ENCODE data around the gene USF1.
"Not testable (repeated sequence)": the region's sequence is repeated elsewhere in the genome, so short reads cannot be mapped to it uniquely, and the experiment has no call there.

USF1 gene

DNA sequence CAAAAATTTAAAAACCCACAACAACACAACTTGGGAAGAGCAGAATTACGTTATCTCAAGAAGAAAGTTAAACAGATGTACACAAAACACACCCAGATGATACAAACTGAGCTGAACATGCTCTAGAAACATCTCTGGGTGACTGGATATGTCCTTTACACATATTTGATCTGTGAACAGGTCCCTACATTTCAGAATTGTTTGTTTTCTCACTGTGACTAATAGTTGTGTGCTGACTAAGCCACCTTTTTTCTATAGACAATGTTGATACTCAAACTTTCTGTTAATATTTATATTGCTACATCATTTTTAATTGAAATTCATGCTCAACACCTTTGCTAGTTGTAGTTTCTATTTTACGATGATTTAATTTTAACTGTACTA is 23.8 kb downstream of the USF1 start:
- no peak overlapping the region for H3K4me3 ChIP-seq
- no peak for DNase-seq (ENCODE audit: low spot score)
- H3K27ac ChIP-seq, result no peak overlapping the region
- TF ChIP-seq, protein P1, sequence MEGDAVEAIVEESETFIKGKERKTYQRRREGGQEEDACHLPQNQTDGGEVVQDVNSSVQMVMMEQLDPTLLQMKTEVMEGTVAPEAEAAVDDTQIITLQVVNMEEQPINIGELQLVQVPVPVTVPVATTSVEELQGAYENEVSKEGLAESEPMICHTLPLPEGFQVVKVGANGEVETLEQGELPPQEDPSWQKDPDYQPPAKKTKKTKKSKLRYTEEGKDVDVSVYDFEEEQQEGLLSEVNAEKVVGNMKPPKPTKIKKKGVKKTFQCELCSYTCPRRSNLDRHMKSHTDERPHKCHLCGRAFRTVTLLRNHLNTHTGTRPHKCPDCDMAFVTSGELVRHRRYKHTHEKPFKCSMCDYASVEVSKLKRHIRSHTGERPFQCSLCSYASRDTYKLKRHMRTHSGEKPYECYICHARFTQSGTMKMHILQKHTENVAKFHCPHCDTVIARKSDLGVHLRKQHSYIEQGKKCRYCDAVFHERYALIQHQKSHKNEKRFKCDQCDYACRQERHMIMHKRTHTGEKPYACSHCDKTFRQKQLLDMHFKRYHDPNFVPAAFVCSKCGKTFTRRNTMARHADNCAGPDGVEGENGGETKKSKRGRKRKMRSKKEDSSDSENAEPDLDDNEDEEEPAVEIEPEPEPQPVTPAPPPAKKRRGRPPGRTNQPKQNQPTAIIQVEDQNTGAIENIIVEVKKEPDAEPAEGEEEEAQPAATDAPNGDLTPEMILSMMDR (IDR thresholded peaks at IDR 0.05), result no peak

DNA sequence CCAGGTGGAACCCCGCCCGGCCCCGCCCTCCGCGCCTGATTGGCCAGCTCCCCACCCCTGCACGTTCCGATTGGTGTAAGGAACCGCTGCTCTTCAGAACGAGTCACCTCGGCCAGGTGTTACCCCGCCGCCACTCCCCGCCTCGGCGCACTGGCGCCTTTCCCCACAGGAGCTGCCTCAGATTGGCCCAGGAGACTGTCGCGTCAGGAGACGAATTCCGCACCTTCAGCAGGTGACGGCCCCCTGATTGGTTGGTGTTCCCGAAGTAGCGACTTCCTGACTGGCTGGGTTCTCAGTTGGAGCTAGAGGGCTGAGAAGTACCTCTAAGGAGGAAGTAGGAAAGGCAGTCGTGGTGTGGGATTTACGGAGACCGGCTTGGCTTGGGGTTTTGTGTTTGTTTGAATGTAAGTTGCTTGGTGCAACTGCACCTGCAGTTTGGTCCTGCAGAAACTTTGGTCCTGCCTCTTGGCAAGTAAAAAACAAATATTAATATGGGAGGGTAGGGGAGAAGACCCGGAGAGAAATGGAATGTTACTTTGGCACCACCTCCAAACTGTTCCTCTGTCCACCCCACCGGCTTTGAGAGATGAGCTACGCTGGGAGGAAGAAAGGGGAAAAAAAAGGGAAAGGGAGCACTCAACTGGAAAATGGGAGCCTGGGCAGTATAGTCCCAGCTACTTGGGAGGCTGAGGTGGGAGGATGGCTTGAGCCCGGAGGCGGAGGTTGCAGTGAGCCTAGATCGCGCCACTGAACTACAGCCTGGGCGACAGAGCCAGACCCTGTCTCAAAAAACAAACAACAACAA is 24.4 kb downstream of the USF1 start:
- H3K27ac ChIP-seq, result peak overlapping the region; percentile 30 to 50
- TF ChIP-seq, protein P1 (IDR thresholded peaks at IDR 0.05), result no peak
- H3K4me3 ChIP-seq, result peak overlapping the region; percentile 72
- DNase-seq (ENCODE audit: low spot score), result peak; percentile 87

GRCh38 chr1:161020509-161021164 is 25.1 kb downstream of the USF1 start, which contains the start of gene F11R:
Gene F11R, minus strand, starts transcription at chr1:161021152. Its CDS starts 79 bp downstream, at chr1:161021073.
- no peak for DNase-seq (ENCODE audit: low spot score)
- Histone ChIP-seq H3K27ac (peak within 1 kb of the TSS; percentile 30 to 50), H3K4me3 (peak within 1 kb of the TSS; percentile 72)
- TF ChIP-seq, protein P1 (IDR thresholded peaks at IDR 0.05), result no peak

DNA sequence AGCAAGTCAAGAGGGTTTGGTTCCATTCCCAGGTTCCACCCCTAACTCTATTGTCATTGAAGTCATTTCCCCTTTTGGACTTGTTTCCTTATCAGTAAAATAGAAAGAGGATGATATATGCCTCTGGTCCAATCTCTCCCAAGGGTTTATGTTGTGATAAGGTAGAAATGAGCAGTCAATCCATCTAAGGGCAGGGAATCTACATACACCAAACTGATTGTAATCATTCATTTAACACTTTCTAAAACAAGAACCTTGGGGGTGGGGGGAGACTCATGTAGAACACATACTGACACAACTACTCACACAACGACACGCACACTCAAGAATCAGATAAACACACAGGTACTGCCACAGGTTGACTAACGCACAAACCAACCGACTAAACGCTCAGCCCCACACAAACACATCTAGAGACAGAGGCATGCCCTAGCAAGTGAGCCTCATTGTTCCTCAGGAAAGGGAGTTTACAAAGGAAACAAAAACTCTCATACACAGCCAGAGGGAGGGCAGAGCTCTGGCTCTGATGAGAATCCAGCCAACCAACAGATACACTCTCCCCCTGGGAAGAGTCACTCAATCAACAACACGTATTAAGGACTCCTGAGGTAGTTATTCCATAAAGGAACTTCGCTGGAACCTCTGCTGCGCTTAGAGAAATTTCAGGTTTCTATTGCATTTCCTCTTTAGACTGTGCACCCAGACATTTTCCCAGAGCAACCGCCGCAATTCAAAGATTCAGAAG is 25.9 kb downstream of the USF1 start:
- TF ChIP-seq, protein P1 (IDR thresholded peaks at IDR 0.05), result no peak
- Histone ChIP-seq H3K27ac (peak overlapping the region in 1 of 2 donors; percentile 50), H3K4me3 (peak overlapping the region; percentile 72)
- no peak for DNase-seq (ENCODE audit: low spot score)

DNA sequence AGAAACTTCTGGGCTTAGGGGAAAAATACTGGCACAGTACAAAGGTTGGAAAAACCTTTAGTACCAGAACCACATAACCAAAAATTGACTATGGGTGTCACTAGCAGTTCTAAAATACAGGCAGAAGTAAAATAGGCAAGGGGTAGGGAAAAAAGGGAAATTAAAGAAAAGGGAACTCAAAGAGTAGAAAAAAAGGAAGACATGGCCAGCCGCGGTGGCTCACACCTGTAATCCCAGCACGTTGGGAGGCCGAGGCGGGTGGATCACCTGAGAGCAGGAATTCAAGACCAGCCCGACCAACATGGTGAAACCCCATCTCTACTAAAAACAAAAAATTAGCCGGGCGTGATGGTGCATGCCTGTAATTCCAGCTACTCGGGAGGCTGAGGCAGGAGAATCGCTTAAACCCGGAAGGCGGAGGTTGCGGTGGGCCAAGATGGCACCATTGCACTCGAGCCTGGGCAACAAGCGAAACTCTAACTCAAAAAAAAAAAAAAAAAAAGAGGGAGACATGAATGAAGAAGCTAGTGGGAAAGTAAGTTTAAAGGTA is 26.6 kb downstream of the USF1 start:
- peak overlapping the region in 1 of 2 donors; percentile 50 for H3K27ac ChIP-seq
- DNase-seq (ENCODE audit: low spot score); H3K4me3 ChIP-seq: not testable (repeated sequence)

DNA sequence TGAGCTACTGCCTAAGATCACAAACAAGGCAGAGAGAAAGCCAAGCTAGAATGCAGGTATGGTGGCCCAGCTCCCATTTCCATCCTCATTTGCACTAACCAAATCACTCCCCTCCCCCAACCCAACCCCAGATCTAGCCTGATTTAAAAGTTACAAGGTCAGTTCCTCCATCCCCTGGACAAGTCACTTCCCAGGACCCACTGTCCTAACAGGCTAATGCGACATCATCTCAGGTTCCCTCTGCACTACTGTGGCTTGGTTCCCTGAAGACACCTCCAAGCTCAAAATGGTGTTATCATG is 27.2 kb downstream of the USF1 start:
- TF ChIP-seq, protein P1 (IDR thresholded peaks at IDR 0.05), result no peak
- DNase-seq (ENCODE audit: low spot score), result no peak
- Histone ChIP-seq H3K4me3 (no peak overlapping the region), H3K27ac (no peak overlapping the region)

All from coronary artery (tissue), 2 donors.